GM06990 (cell line): ENCODE measurements around the gene NEUROD1.

ENCODE experiments used
- DNase-seq: peaks from one replicate; pipeline ENCODE4 v3.0.0-alpha.2; 2011; ENCODE audit not compliant: insufficient read length; ENCODE audit errors: extremely low read depth
- H3K27me3 ChIP-seq: replicated peaks from 2 replicates; pipeline ENCODE4 v1.6.0; 2011; ENCODE audit warnings: low read length; ENCODE audit not compliant: control insufficient read depth, insufficient read depth
- H3K36me3 ChIP-seq: 2 replicates; pipeline ENCODE4 v1.5.1; 2011; ENCODE audit warnings: low read length; ENCODE audit not compliant: control insufficient read depth, insufficient read depth
- H3K4me3 ChIP-seq: replicated peaks from 2 replicates; pipeline ENCODE4 v1.5.1; 2011; ENCODE audit warnings: low read depth, mild to moderate bottlenecking, control low read depth, low read length
- CTCF ChIP-seq: IDR thresholded peaks from 2 replicates; pipeline ENCODE4 v1.5.1; 2011; ENCODE audit warnings: low read length, control low read depth, mild to moderate bottlenecking, inconsistent platforms; ENCODE audit not compliant: insufficient read depth, poor library complexity, severe bottlenecking

NEUROD1 gene

GRCh38 chr2:181680937-181681811, 857 bp upstream of the NEUROD1 start:
- Histone ChIP-seq H3K27me3 (peaks cover 5% of the 10 kb centered on the region), H3K36me3 (no peaks in the 10 kb centered on the region), H3K4me3 (no peak overlapping the region; the same call in 1 of the 2 replicates)
- no peak for DNase-seq
- TF ChIP-seq CTCF: no peak

- H3K36me3 ChIP-seq: no peaks in the 10 kb centered on the region
- no peak for TF ChIP-seq CTCF
- H3K4me3 ChIP-seq: no peak overlapping the region
- peaks cover 5% of the 10 kb centered on the region for H3K27me3 ChIP-seq
- DNase-seq: no peak
Measured at GRCh38 chr2:181679544-181679979, 755 bp downstream of the NEUROD1 start.

GRCh38 chr2:181678861-181679543, 1.3 kb downstream of the NEUROD1 start:
- no peak for DNase-seq

GRCh38 chr2:181677912-181678586, 2.3 kb downstream of the NEUROD1 start:
- H3K4me3 ChIP-seq: no peak overlapping the region
- no peak for TF ChIP-seq CTCF
- DNase-seq: no peak
- peaks cover 5% of the 10 kb centered on the region for H3K27me3 ChIP-seq
- no peaks in the 10 kb centered on the region for H3K36me3 ChIP-seq

More at GRCh38 chr2:181678861-181679543, 1.3 kb downstream of the NEUROD1 start:
- no peak for TF ChIP-seq CTCF
- Histone ChIP-seq H3K4me3 (no peak overlapping the region), H3K27me3 (peaks cover 5% of the 10 kb centered on the region), H3K36me3 (no peaks in the 10 kb centered on the region)

- H3K27me3 ChIP-seq: no peaks in the 10 kb centered on the region
- TF ChIP-seq CTCF: no peak
Measured at GRCh38 chr2:181675254-181675653, 5.1 kb downstream of the NEUROD1 start.

More at GRCh38 chr2:181675254-181675653, 5.1 kb downstream of the NEUROD1 start:
- H3K36me3 ChIP-seq: no peaks in the 10 kb centered on the region
- no peak for DNase-seq
- no peak overlapping the region for H3K4me3 ChIP-seq
